ENCODE results near the gene CEPT1.

DNA sequence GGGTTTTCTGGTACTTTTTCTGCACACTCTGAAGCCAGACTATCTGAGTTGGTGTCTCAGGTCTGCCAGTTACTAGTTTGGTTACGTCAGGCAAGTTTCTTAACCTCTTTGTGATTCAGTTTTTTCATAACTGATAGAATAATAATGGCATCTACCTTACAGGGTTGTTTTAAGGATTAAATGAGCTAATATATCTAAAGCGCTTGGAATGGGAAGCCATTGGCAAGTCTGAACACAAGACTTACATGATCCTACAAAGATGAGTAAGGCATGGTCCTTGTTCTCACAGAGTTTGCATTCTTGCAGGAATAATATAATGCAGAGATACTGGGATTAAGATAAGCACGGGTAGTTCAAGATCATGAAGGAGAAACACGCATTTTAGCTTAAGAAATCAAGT lies 69.6 kb downstream of the CEPT1 start:
- no peak for TF ChIP-seq ZNF384 (IDR thresholded peaks at IDR 0.05)
- TF ChIP-seq SP1 (IDR thresholded peaks at IDR 0.05) = no peak
